Measurements from ENCODE around the gene AGBL1. TPM values are rescaled to one million over a fixed set of nuclear protein-coding genes. Genes with fewer than 3 reads are reported as not detected.

The AGBL1 gene
- total RNA-seq, 4 donors from 2014 or later = 0.32 to 0.40 TPM; not detected in 2

DNA sequence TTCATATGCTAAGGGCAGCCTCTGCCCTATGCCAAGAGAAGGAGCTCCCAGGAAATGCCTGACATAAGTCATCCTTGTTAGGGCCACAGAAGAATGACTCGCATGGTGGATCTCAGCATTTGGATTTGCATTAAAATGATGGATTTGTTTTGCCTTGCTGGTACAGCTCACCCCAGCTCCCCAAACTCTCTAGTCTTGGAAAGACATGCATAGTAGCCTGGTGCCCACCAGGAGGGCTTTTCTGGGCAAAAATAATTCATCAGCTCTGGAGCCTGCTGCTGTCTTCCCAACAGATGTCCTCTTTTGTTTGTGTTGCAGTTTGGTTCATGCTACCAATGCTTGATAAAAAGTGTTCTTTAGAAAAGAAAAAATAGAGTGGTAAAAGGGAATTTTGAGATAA lies 833.0 kb downstream of the AGBL1 start:
- no peak overlapping the region for H3K27ac ChIP-seq
- TF ChIP-seq EP300 (IDR thresholded peaks at IDR 0.05; ENCODE audit: low read depth) (no peak), POLR2A (IDR thresholded peaks at IDR 0.05) (no peak), POLR2AphosphoS5 (IDR thresholded peaks at IDR 0.05) (no peak)
- TF ChIP-seq, protein P1, sequence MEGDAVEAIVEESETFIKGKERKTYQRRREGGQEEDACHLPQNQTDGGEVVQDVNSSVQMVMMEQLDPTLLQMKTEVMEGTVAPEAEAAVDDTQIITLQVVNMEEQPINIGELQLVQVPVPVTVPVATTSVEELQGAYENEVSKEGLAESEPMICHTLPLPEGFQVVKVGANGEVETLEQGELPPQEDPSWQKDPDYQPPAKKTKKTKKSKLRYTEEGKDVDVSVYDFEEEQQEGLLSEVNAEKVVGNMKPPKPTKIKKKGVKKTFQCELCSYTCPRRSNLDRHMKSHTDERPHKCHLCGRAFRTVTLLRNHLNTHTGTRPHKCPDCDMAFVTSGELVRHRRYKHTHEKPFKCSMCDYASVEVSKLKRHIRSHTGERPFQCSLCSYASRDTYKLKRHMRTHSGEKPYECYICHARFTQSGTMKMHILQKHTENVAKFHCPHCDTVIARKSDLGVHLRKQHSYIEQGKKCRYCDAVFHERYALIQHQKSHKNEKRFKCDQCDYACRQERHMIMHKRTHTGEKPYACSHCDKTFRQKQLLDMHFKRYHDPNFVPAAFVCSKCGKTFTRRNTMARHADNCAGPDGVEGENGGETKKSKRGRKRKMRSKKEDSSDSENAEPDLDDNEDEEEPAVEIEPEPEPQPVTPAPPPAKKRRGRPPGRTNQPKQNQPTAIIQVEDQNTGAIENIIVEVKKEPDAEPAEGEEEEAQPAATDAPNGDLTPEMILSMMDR (IDR thresholded peaks at IDR 0.05) = no peak
- no peaks in the 10 kb centered on the region for H3K9me3 ChIP-seq
- H3K27me3 ChIP-seq = no peaks in the 10 kb centered on the region
- H3K4me1 ChIP-seq = no peaks in the 10 kb centered on the region
- 75% methylated on average over 1 of the region's 1 CpG; no CpG with 5 or more reads in 1 of the 2 donors for WGBS, 2 donors (ENCODE audit: low coverage in 1 of 2)
- intact Hi-C loops (cut with DNase I; ENCODE audit: low total_unique reads) (no loop called here), in situ Hi-C loops (cut with MboI; ENCODE audit: low pct_ligation_motif_present in 1 of 4, low pct_unique_long_range_greater_than_20kb in 1 of 4, low sequenced_read_pairs in 3 of 4) (no loop called here)
- H3K36me3 ChIP-seq = no peaks in the 10 kb centered on the region
- no peak for DNase-seq
- H3K4me3 ChIP-seq = no peak overlapping the region

DNA sequence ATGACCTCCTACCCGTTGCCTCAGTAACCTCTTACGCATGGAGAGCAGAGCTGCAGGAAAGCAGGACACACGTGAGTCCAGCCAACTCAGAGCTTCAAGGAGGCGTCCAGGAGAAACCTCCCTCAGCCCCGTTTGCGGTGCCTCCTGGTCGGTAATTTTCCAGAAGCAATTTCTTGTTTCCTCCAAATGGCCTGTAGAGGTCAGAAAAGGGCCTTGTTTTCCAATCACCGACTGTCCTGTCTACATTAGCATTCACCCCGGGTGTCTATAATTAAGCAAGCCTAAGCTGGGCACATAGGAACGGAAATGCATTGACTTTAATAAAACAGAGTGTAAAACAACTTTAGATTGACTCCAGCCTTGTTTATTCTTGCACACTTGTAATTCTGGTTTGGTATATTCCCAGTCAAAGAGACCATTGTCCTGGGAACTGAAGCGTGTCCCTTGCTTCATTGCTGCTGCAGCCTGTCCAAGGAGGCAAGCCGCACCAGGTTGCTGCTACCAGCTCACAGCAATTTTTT lies 836.2 kb downstream of the AGBL1 start:
- H3K4me3 ChIP-seq = no peak overlapping the region
- H3K4me1 ChIP-seq = no peaks in the 10 kb centered on the region
- no peaks in the 10 kb centered on the region for H3K27me3 ChIP-seq
- H3K36me3 ChIP-seq = no peaks in the 10 kb centered on the region
- no peak overlapping the region for H3K27ac ChIP-seq
- H3K9me3 ChIP-seq = no peaks in the 10 kb centered on the region
- in situ Hi-C loops (cut with MboI; ENCODE audit: low pct_ligation_motif_present in 1 of 4, low pct_unique_long_range_greater_than_20kb in 1 of 4, low sequenced_read_pairs in 3 of 4) (no loop called here), intact Hi-C loops (cut with DNase I; ENCODE audit: low total_unique reads) (no loop called here)
- no peak for TF ChIP-seq POLR2AphosphoS5 (IDR thresholded peaks at IDR 0.05)
- TF ChIP-seq POLR2A (IDR thresholded peaks at IDR 0.05) = no peak
- TF ChIP-seq, protein P1 (IDR thresholded peaks at IDR 0.05) = peak in 4 of 5 experiments; percentile 14 to 28 (median 19)
- no peak for TF ChIP-seq EP300 (IDR thresholded peaks at IDR 0.05; ENCODE audit: low read depth)
- WGBS, 2 donors (ENCODE audit: low coverage in 1 of 2) = 21 to 80% methylated on average over 1 to 12 of the region's 12 CpGs
- DNase-seq = no peak

DNA sequence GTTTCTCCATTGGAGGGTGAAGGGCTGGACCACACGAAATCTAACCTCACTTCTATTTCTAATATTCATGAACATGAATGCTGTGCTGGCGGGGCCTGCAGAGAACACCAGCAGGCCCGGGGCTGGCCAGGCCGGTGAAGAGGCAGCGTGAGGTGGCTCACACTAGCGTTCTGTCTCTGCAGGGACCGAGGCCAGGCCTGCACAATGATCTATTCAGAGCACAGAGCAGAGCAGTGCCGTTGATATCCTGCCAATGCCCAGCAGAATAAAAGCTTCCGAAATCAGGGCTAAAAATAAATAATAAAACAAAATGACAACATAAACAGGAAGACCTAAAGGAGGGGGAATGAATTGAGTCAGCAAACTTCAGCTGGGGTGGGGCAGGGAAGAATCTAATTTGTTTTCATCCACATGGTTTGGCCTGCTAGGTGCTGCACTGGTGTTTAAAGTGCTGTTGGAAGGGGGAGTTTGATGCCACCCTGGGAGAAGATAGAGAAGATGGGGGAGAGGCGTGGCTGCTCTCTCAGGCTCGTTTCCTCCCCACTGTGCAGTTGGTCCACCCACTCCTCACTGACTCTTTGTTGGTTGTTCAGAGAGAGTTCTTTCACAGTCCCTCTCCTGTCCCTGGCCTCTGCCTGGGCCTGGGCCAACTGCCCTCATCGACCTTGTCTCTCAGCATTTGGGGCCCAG lies 837.1 kb downstream of the AGBL1 start:
- no peak overlapping the region for H3K4me3 ChIP-seq
- H3K27me3 ChIP-seq = no peaks in the 10 kb centered on the region
- H3K27ac ChIP-seq = no peak overlapping the region
- intact Hi-C loops (cut with DNase I; ENCODE audit: low total_unique reads) = no loop called here
- no peak for TF ChIP-seq POLR2A (IDR thresholded peaks at IDR 0.05)
- TF ChIP-seq, protein P1 (IDR thresholded peaks at IDR 0.05) = no peak
- no peak for TF ChIP-seq EP300 (IDR thresholded peaks at IDR 0.05; ENCODE audit: low read depth)
- no peak for TF ChIP-seq POLR2AphosphoS5 (IDR thresholded peaks at IDR 0.05)
- H3K9me3 ChIP-seq = no peaks in the 10 kb centered on the region
- no peaks in the 10 kb centered on the region for H3K36me3 ChIP-seq
- WGBS, 2 donors (ENCODE audit: low coverage in 1 of 2) = 41 to 56% methylated on average over 5 to 12 of the region's 12 CpGs
- no peak for DNase-seq
- in situ Hi-C loops (cut with MboI; ENCODE audit: low pct_ligation_motif_present in 1 of 4, low pct_unique_long_range_greater_than_20kb in 1 of 4, low sequenced_read_pairs in 3 of 4) = no loop called here
- no peaks in the 10 kb centered on the region for H3K4me1 ChIP-seq

DNA sequence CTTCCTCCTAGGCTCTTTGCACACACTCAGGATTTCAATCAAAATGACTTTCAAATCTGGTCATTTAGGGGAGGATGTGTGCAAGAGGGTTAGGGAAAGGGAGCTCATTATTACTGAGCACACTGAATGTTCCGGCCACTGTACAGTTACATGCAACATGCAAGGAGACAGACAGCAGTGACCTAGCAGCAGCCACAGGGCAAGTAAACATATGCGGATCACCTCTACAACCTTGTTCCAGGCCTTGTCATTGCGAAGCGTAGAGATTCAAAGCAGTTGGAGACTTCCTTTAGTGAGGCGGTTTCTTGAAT lies 837.6 kb downstream of the AGBL1 start:
- H3K27ac ChIP-seq = no peak overlapping the region
- TF ChIP-seq, protein P1 (IDR thresholded peaks at IDR 0.05) = no peak
- TF ChIP-seq EP300 (IDR thresholded peaks at IDR 0.05; ENCODE audit: low read depth) (no peak), POLR2AphosphoS5 (IDR thresholded peaks at IDR 0.05) (no peak), POLR2A (IDR thresholded peaks at IDR 0.05) (no peak)
- no peaks in the 10 kb centered on the region for H3K27me3 ChIP-seq
- intact Hi-C loops (cut with DNase I; ENCODE audit: low total_unique reads) (no loop called here), in situ Hi-C loops (cut with MboI; ENCODE audit: low pct_ligation_motif_present in 1 of 4, low pct_unique_long_range_greater_than_20kb in 1 of 4, low sequenced_read_pairs in 3 of 4) (no loop called here)
- no peaks in the 10 kb centered on the region for H3K9me3 ChIP-seq
- H3K4me1 ChIP-seq = no peaks in the 10 kb centered on the region
- H3K4me3 ChIP-seq = no peak overlapping the region
- DNase-seq = no peak
- 81 to 86% methylated on average over 4 to 5 of the region's 5 CpGs for WGBS, 2 donors (ENCODE audit: low coverage in 1 of 2)
- H3K36me3 ChIP-seq = no peaks in the 10 kb centered on the region

Data from transverse colon (tissue), 4 donors.